ENCODE measurements around the gene FGF7. TPM values are rescaled to one million over a fixed set of nuclear protein-coding genes. Genes with fewer than 3 reads are reported as not detected.
"Not testable (repeated sequence)": the region's sequence is repeated elsewhere in the genome, so short reads cannot be mapped to it uniquely, and the experiment has no call there.

The FGF7 gene
- polyA plus RNA-seq, 2 donors, result 2.7 to 4.3 TPM

DNA sequence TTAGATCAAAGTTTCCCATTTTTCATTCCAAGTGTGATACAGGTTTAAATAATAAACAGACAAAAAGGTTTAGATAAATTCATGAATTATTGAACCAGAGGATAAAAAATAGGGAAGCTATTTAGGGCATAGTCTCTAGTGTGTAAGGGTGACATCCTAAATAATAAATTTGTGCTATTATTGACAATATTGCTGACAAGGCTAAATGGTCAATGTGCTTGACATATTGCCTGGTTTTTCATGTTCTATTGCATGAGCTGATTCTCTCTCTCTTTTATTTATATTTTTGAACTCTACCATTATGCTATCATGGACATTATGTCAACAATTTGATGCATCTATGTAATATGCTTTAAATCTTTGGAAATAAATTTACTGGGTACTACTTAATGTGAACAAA, 55.9 kb downstream of the FGF7 start:
- not testable (repeated sequence) for H3K27me3 ChIP-seq (ENCODE audit: control insufficient read depth in 1 of 2, insufficient read depth in 2 of 2, low read length in 2 of 2); H3K36me3 ChIP-seq (ENCODE audit: control insufficient read depth in 2 of 2, insufficient read depth in 2 of 2, low read length in 1 of 2); H3K9me3 ChIP-seq (ENCODE audit: control insufficient read depth in 2 of 2, insufficient read depth in 1 of 2, low read depth in 1 of 2, low read length in 1 of 2); H3K27ac ChIP-seq (ENCODE audit: low read depth in 2 of 2, low read length in 1 of 2); H3K4me1 ChIP-seq (ENCODE audit: control insufficient read depth in 2 of 2, insufficient read depth in 2 of 2, low read length in 1 of 2); H3K4me3 ChIP-seq (ENCODE audit: low read depth in 1 of 2, low read length in 2 of 2)

DNA sequence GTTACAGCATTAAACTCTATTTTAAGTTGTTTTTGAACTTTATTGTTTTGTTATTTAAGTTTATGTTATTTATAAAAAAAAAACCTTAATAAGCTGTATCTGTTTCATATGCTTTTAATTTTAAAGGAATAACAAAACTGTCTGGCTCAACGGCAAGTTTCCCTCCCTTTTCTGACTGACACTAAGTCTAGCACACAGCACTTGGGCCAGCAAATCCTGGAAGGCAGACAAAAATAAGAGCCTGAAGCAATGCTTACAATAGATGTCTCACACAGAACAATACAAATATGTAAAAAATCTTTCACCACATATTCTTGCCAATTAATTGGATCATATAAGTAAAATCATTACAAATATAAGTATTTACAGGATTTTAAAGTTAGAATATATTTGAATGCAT, 62.4 kb downstream of the FGF7 start:
- H3K27ac ChIP-seq (ENCODE audit: low read depth in 2 of 2, low read length in 1 of 2); H3K4me1 ChIP-seq (ENCODE audit: control insufficient read depth in 2 of 2, insufficient read depth in 2 of 2, low read length in 1 of 2); H3K27me3 ChIP-seq (ENCODE audit: control insufficient read depth in 1 of 2, insufficient read depth in 2 of 2, low read length in 2 of 2); H3K4me3 ChIP-seq (ENCODE audit: low read depth in 1 of 2, low read length in 2 of 2); H3K9me3 ChIP-seq (ENCODE audit: control insufficient read depth in 2 of 2, insufficient read depth in 1 of 2, low read depth in 1 of 2, low read length in 1 of 2); H3K36me3 ChIP-seq (ENCODE audit: control insufficient read depth in 2 of 2, insufficient read depth in 2 of 2, low read length in 1 of 2): not testable (repeated sequence)
- 25 to 59% methylated on average over 1 of the region's 1 CpG for WGBS, 2 donors

DNA sequence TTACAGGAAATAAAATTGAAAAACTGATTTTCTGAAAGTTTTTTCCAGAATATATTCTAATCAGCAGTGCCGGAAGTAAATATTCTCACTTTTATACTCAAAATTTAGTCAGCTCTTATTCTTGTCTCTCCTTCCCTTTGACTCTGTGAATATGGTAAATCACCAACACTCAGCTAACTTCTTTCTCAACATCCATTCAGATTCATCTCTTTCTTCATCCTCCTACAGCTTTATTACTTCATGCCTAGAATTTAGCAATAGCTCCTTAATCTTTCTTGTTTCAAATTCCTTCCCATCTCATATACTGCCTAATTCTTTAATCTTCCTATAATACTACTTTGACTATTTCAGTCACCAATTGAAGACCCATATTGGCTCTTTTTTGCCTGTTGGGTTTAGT, 67.9 kb downstream of the FGF7 start:
- Histone ChIP-seq H3K4me3 (ENCODE audit: low read depth in 1 of 2, low read length in 2 of 2) (no peak overlapping the region), H3K27me3 (ENCODE audit: control insufficient read depth in 1 of 2, insufficient read depth in 2 of 2, low read length in 2 of 2) (no peaks in the 10 kb centered on the region), H3K27ac (ENCODE audit: low read depth in 2 of 2, low read length in 1 of 2) (no peak overlapping the region), H3K4me1 (ENCODE audit: control insufficient read depth in 2 of 2, insufficient read depth in 2 of 2, low read length in 1 of 2) (no peaks in the 10 kb centered on the region), H3K9me3 (ENCODE audit: control insufficient read depth in 2 of 2, insufficient read depth in 1 of 2, low read depth in 1 of 2, low read length in 1 of 2) (no peaks in the 10 kb centered on the region), H3K36me3 (ENCODE audit: control insufficient read depth in 2 of 2, insufficient read depth in 2 of 2, low read length in 1 of 2) (no peaks in the 10 kb centered on the region)
- WGBS, 2 donors, result 96 to 97% methylated on average over 1 of the region's 1 CpG

DNA sequence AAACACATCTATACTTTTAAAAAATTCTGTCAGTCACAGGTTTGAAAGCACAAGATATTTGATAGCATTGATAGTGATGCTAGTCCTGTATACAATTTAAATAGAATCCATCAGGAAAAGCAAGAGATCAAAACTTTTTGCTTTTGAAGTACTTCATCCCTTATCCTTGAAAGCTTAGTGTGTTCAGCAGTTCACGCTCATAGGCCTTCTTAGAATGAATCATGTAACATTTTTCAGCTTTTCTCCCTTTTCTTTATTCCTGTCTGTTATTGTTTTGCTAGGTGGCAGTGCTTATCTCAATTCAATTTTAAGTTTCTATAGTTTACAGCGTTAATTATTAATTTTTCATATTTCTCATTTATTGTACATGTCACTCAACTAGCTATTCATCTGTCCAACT, 69.1 kb downstream of the FGF7 start:
- 91 to 93% methylated on average over 2 of the region's 2 CpGs for WGBS, 2 donors
- H3K36me3 ChIP-seq (ENCODE audit: control insufficient read depth in 2 of 2, insufficient read depth in 2 of 2, low read length in 1 of 2), result no peaks in the 10 kb centered on the region

DNA sequence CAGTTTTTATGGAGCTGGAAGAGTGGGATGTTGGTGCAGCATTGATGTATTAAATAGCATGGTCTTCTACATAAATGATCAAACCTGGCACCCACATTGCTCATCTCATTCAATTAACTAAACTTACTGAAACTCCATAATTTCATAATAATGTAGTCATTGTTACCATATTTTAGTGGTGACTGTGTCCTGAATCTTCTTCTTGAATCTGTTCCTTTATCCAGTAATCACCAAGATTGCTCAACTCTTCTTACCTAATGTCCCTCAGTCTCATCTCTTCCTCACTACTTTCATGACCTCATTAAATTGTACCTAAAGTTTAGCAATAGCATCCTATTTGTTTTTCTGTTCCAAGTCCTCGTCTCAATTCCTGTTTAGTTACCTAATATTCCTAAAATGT, 69.8 kb downstream of the FGF7 start:
- Histone ChIP-seq H3K9me3 (ENCODE audit: control insufficient read depth in 2 of 2, insufficient read depth in 1 of 2, low read depth in 1 of 2, low read length in 1 of 2) (no peaks in the 10 kb centered on the region), H3K27me3 (ENCODE audit: control insufficient read depth in 1 of 2, insufficient read depth in 2 of 2, low read length in 2 of 2) (no peaks in the 10 kb centered on the region), H3K4me1 (ENCODE audit: control insufficient read depth in 2 of 2, insufficient read depth in 2 of 2, low read length in 1 of 2) (no peaks in the 10 kb centered on the region), H3K36me3 (ENCODE audit: control insufficient read depth in 2 of 2, insufficient read depth in 2 of 2, low read length in 1 of 2) (no peaks in the 10 kb centered on the region), H3K4me3 (ENCODE audit: low read depth in 1 of 2, low read length in 2 of 2) (no peak overlapping the region), H3K27ac (ENCODE audit: low read depth in 2 of 2, low read length in 1 of 2) (no peak overlapping the region)
- WGBS, 2 donors, result 61 to 65% methylated on average over 1 of the region's 1 CpG

More for the DNA sequence above, 69.1 kb downstream of the FGF7 start:
- H3K4me3 ChIP-seq (ENCODE audit: low read depth in 1 of 2, low read length in 2 of 2), result no peak overlapping the region
- no peak overlapping the region for H3K27ac ChIP-seq (ENCODE audit: low read depth in 2 of 2, low read length in 1 of 2)
- no peaks in the 10 kb centered on the region for H3K27me3 ChIP-seq (ENCODE audit: control insufficient read depth in 1 of 2, insufficient read depth in 2 of 2, low read length in 2 of 2)
- H3K4me1 ChIP-seq (ENCODE audit: control insufficient read depth in 2 of 2, insufficient read depth in 2 of 2, low read length in 1 of 2), result no peaks in the 10 kb centered on the region
- no peaks in the 10 kb centered on the region for H3K9me3 ChIP-seq (ENCODE audit: control insufficient read depth in 2 of 2, insufficient read depth in 1 of 2, low read depth in 1 of 2, low read length in 1 of 2)

DNA sequence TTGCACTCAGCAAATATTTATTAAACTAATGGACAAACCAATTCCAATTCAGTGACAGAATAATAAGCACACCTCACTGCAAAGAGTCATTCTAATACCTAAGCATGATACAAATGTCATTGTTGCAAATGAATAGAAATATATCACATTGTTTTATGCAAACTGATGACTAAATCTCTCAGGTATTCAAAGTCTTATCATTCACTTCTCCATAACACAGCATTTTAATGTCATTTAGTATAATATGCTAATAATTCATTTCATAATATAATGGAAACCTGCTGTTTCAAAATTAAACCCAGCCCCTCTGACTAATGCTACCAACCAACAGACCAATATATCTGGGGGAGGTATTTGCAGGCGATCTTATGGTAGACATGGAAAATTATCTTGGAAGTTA, 71.8 kb downstream of the FGF7 start:
- no peaks in the 10 kb centered on the region for H3K27me3 ChIP-seq (ENCODE audit: control insufficient read depth in 1 of 2, insufficient read depth in 2 of 2, low read length in 2 of 2)
- H3K4me3 ChIP-seq (ENCODE audit: low read depth in 1 of 2, low read length in 2 of 2), result no peak overlapping the region
- H3K9me3 ChIP-seq (ENCODE audit: control insufficient read depth in 2 of 2, insufficient read depth in 1 of 2, low read depth in 1 of 2, low read length in 1 of 2), result no peaks in the 10 kb centered on the region
- WGBS, 2 donors, result 90 to 93% methylated on average over 1 of the region's 1 CpG
- no peaks in the 10 kb centered on the region for H3K4me1 ChIP-seq (ENCODE audit: control insufficient read depth in 2 of 2, insufficient read depth in 2 of 2, low read length in 1 of 2)
- H3K36me3 ChIP-seq (ENCODE audit: control insufficient read depth in 2 of 2, insufficient read depth in 2 of 2, low read length in 1 of 2), result no peaks in the 10 kb centered on the region
- no peak overlapping the region for H3K27ac ChIP-seq (ENCODE audit: low read depth in 2 of 2, low read length in 1 of 2)

DNA sequence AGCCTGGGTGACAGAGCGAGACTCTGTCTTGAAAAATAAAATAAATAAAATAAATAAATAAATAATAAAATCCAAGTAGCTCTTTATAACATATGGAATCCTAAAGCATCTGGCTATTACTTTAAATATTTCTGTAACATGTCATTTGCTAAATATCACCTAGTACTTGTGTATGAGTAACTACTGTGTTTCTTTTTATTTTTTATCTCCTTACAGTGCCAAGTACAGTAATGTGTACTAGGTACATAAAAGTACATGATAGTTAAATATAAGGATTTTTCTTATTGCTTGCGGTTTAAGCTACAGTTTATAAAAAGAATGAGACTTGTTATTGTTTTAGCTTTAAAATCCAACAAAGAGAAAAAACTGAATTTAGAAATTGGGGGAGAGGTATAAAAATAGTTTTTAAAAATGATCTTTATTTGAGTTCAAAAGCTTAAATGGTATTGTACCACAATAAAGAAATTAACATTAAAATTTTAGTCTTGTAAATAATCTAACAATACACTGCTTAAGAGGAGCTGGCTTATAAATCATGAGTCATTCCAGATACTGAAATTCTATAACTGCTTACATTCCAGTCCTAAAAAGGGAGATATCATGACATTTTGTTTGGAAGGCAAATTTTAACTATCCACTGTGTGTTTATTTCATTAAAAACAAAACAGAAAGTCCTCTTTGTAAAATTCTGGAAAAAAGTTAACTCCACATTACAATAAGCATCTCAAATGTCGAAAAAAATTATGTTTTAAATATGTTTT, 73.1 kb downstream of the FGF7 start:
- no peaks in the 10 kb centered on the region for H3K4me1 ChIP-seq (ENCODE audit: control insufficient read depth in 2 of 2, insufficient read depth in 2 of 2, low read length in 1 of 2)
- H3K4me3 ChIP-seq (ENCODE audit: low read depth in 1 of 2, low read length in 2 of 2), result no peak overlapping the region
- H3K9me3 ChIP-seq (ENCODE audit: control insufficient read depth in 2 of 2, insufficient read depth in 1 of 2, low read depth in 1 of 2, low read length in 1 of 2), result no peaks in the 10 kb centered on the region
- WGBS, 2 donors, result 68 to 70% methylated on average over 3 of the region's 3 CpGs
- H3K27ac ChIP-seq (ENCODE audit: low read depth in 2 of 2, low read length in 1 of 2), result no peak overlapping the region
- H3K27me3 ChIP-seq (ENCODE audit: control insufficient read depth in 1 of 2, insufficient read depth in 2 of 2, low read length in 2 of 2), result no peaks in the 10 kb centered on the region
- H3K36me3 ChIP-seq (ENCODE audit: control insufficient read depth in 2 of 2, insufficient read depth in 2 of 2, low read length in 1 of 2), result no peaks in the 10 kb centered on the region

DNA sequence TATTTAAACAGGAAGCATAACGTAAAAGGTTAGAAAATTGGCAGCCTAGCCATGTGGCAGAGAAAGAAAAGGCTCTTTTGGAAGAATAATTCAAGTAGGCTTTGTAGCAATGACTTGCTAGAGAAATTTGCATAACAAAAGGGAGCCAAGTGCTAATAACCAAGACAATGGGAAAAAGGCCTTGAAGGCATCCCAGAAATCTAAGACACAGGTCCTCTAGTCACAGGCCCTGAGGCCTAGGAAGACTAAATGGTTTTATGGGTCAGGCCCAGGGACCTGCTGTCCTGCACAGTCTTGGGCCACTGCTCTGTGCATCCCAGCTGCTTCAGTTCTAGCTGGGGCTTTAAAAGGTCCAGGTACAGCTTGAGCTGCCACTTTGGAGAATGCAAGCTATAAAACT, 78.5 kb downstream of the FGF7 start:
- Histone ChIP-seq H3K36me3 (ENCODE audit: control insufficient read depth in 2 of 2, insufficient read depth in 2 of 2, low read length in 1 of 2) (no peaks in the 10 kb centered on the region), H3K27me3 (ENCODE audit: control insufficient read depth in 1 of 2, insufficient read depth in 2 of 2, low read length in 2 of 2) (no peaks in the 10 kb centered on the region), H3K4me3 (ENCODE audit: low read depth in 1 of 2, low read length in 2 of 2) (no peak overlapping the region), H3K9me3 (ENCODE audit: control insufficient read depth in 2 of 2, insufficient read depth in 1 of 2, low read depth in 1 of 2, low read length in 1 of 2) (no peaks in the 10 kb centered on the region), H3K27ac (ENCODE audit: low read depth in 2 of 2, low read length in 1 of 2) (no peak overlapping the region), H3K4me1 (ENCODE audit: control insufficient read depth in 2 of 2, insufficient read depth in 2 of 2, low read length in 1 of 2) (no peaks in the 10 kb centered on the region)
- 55 to 78% methylated on average over 1 of the region's 1 CpG for WGBS, 2 donors

DNA sequence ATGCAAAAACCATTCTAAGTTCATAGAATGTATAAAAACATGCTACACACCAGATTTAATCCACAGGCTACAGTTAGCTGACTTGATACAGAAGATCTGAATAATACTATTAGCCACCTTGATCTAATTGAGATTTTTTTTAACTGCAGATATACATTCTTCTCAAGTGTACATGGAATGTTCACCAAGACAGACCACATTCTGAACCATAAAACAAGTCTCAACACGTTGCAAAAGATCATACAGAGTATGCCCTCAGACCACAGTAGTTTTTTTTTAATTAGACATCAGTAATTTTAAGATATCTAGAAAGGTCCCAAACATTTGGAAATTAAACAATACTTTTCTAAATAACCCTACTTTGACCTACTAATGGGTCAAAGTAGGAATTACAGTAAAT, 83.3 kb downstream of the FGF7 start:
- WGBS, 2 donors, result 47 to 51% methylated on average over 1 of the region's 1 CpG

DNA sequence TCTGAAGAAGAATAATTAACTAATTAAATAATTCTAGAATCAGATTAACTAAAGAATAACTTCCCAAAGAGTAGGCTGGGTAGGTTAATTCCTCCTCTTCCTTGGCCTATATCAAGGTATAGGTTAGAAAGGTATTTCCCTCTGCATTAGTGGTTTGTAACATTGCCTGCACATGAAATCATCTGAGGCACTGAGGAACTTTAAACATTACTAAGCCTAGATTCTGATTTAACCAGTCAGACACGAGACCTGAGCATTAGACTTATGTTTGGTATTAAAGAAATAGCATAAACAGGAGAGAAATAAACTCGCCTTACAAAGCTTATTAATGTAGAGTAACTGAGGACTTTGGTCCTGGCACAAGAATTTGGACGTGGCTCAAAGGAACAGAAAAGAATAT, 84.2 kb downstream of the FGF7 start:
- Histone ChIP-seq H3K4me1 (ENCODE audit: control insufficient read depth in 2 of 2, insufficient read depth in 2 of 2, low read length in 1 of 2) (no peaks in the 10 kb centered on the region), H3K27ac (ENCODE audit: low read depth in 2 of 2, low read length in 1 of 2) (no peak overlapping the region), H3K36me3 (ENCODE audit: control insufficient read depth in 2 of 2, insufficient read depth in 2 of 2, low read length in 1 of 2) (no peaks in the 10 kb centered on the region), H3K4me3 (ENCODE audit: low read depth in 1 of 2, low read length in 2 of 2) (no peak overlapping the region), H3K27me3 (ENCODE audit: control insufficient read depth in 1 of 2, insufficient read depth in 2 of 2, low read length in 2 of 2) (no peaks in the 10 kb centered on the region), H3K9me3 (ENCODE audit: control insufficient read depth in 2 of 2, insufficient read depth in 1 of 2, low read depth in 1 of 2, low read length in 1 of 2) (no peaks in the 10 kb centered on the region)
- 59 to 62% methylated on average over 3 of the region's 3 CpGs for WGBS, 2 donors

More for the DNA sequence above, 83.3 kb downstream of the FGF7 start:
- no peaks in the 10 kb centered on the region for H3K27me3 ChIP-seq (ENCODE audit: control insufficient read depth in 1 of 2, insufficient read depth in 2 of 2, low read length in 2 of 2)
- no peaks in the 10 kb centered on the region for H3K36me3 ChIP-seq (ENCODE audit: control insufficient read depth in 2 of 2, insufficient read depth in 2 of 2, low read length in 1 of 2)
- no peaks in the 10 kb centered on the region for H3K9me3 ChIP-seq (ENCODE audit: control insufficient read depth in 2 of 2, insufficient read depth in 1 of 2, low read depth in 1 of 2, low read length in 1 of 2)
- no peaks in the 10 kb centered on the region for H3K4me1 ChIP-seq (ENCODE audit: control insufficient read depth in 2 of 2, insufficient read depth in 2 of 2, low read length in 1 of 2)
- H3K4me3 ChIP-seq (ENCODE audit: low read depth in 1 of 2, low read length in 2 of 2), result no peak overlapping the region
- H3K27ac ChIP-seq (ENCODE audit: low read depth in 2 of 2, low read length in 1 of 2), result no peak overlapping the region
